SK-N-SH (cell line): ENCODE measurements around the gene ZNF502.

Experiments used
- FOSL2 ChIP-seq: IDR thresholded peaks from 2 replicates; pipeline ENCODE4 v1.4.0; 2012; ENCODE audit warnings: low read depth, mild to moderate bottlenecking, moderate library complexity, borderline replicate concordance
- FOXM1 ChIP-seq: IDR thresholded peaks from 2 replicates; pipeline ENCODE4 v1.4.0; 2012; ENCODE audit warnings: low read depth, mild to moderate bottlenecking
- MEF2A ChIP-seq: IDR thresholded peaks from 2 replicates; pipeline ENCODE4 v1.4.0; 2012; ENCODE audit warnings: low read depth, borderline replicate concordance
- NRF1 ChIP-seq: IDR thresholded peaks from 2 replicates; pipeline ENCODE4 v1.6.1; 2012; ENCODE audit warnings: low read depth, mild to moderate bottlenecking, low read length
- POLR2AphosphoS5 ChIP-seq: IDR thresholded peaks from 2 replicates; pipeline ENCODE4 v1.6.1; 2012; ENCODE audit warnings: low read depth, low read length
- SIN3A ChIP-seq: IDR thresholded peaks from 2 replicates; pipeline ENCODE4 v1.6.1; 2012; ENCODE audit warnings: low read depth, mild to moderate bottlenecking, low read length, moderate library complexity, borderline replicate concordance
- SMC3 ChIP-seq: IDR thresholded peaks from 2 replicates; pipeline ENCODE4 v1.6.1; 2012; ENCODE audit warnings: low read depth, low read length, improper control_type of control experiment
- TAF1 ChIP-seq: IDR thresholded peaks from 2 replicates; pipeline ENCODE4 v1.6.1; 2012; ENCODE audit warnings: low read depth, mild to moderate bottlenecking, low read length, moderate library complexity, borderline replicate concordance
- TEAD4 ChIP-seq: IDR thresholded peaks from 2 replicates; pipeline ENCODE4 v1.4.0; 2012; ENCODE audit warnings: mild to moderate bottlenecking, borderline replicate concordance; ENCODE audit not compliant: insufficient read depth
- YY1 ChIP-seq: IDR thresholded peaks from 2 replicates; pipeline ENCODE4 v1.4.0; 2012; ENCODE audit warnings: low read depth, mild to moderate bottlenecking
- TF ChIP-seq, protein P1 (sequence below): fragments of 200-600 bp; sonication (generic); IDR thresholded peaks from 2 replicates; pipeline ENCODE4 v1.6.1; 2017; ENCODE audit warnings: antibody characterized with exemption, mild to moderate bottlenecking, moderate library complexity
- TF ChIP-seq, protein P2 (sequence below): IDR thresholded peaks from 2 replicates; pipeline ENCODE4; 2012

DNA sequence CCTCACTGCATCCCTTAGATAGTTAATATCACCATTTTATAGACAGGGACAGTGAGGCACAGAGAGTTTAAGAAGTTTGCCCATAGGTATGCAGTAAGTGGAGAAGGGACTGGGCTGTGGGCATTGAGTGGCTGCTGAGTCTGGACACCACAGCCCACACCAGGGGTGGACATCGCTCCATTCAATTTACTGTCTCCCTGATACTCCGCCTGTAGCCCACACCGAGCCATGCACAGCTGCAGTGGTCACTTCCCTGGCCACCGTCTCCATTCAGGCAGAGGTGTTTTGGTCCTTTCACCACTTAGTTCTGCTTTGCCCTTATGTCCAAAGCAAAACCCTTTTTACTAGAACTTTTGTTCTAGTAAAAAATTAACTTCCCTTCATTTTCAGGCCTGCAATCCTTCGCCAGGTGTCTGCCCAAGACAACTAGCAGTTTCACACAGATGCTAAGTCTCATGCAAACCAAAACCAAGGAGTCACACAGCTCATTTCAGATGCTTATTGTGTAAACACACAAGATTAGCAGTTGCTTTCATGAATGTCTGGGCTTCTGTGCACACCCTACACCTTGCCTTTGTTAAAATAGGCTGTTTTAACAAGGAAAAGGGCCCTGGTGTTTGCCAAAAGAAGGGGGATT is 33.9 kb upstream of the ZNF502 start:
- TF ChIP-seq, protein P1, sequence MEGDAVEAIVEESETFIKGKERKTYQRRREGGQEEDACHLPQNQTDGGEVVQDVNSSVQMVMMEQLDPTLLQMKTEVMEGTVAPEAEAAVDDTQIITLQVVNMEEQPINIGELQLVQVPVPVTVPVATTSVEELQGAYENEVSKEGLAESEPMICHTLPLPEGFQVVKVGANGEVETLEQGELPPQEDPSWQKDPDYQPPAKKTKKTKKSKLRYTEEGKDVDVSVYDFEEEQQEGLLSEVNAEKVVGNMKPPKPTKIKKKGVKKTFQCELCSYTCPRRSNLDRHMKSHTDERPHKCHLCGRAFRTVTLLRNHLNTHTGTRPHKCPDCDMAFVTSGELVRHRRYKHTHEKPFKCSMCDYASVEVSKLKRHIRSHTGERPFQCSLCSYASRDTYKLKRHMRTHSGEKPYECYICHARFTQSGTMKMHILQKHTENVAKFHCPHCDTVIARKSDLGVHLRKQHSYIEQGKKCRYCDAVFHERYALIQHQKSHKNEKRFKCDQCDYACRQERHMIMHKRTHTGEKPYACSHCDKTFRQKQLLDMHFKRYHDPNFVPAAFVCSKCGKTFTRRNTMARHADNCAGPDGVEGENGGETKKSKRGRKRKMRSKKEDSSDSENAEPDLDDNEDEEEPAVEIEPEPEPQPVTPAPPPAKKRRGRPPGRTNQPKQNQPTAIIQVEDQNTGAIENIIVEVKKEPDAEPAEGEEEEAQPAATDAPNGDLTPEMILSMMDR: no peak
- TF ChIP-seq MEF2A (no peak), TEAD4 (no peak), POLR2AphosphoS5 (no peak), NRF1 (no peak), FOSL2 (no peak), TAF1 (no peak), YY1 (no peak), SIN3A (no peak), FOXM1 (no peak), SMC3 (no peak)
- TF ChIP-seq, protein P2, sequence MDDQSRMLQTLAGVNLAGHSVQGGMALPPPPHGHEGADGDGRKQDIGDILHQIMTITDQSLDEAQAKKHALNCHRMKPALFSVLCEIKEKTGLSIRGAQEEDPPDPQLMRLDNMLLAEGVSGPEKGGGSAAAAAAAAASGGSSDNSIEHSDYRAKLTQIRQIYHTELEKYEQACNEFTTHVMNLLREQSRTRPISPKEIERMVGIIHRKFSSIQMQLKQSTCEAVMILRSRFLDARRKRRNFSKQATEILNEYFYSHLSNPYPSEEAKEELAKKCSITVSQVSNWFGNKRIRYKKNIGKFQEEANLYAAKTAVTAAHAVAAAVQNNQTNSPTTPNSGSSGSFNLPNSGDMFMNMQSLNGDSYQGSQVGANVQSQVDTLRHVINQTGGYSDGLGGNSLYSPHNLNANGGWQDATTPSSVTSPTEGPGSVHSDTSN: no peak
